ENCODE data around the gene TALDO1.

DNA sequence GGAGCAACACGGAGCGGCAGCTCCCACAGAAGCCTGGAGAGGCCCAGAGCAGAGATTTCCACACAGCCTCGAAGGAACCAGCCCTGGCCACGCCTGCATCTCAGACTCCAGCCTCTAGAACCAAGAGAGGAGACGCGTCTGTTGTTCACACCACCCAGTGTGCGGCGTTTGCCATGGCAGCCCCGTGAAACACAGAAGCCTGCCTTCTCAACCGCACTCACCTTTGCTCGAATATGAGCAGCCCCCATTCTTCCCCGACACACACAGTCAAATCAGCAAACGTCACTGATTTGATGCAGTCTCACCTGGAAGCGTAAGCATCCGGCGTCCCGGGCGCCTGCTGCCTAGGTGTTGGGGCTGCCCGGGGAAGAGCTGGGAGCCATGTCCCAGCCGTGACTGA is 14.2 kb upstream of the TALDO1 start:
- TF ChIP-seq, protein P1, sequence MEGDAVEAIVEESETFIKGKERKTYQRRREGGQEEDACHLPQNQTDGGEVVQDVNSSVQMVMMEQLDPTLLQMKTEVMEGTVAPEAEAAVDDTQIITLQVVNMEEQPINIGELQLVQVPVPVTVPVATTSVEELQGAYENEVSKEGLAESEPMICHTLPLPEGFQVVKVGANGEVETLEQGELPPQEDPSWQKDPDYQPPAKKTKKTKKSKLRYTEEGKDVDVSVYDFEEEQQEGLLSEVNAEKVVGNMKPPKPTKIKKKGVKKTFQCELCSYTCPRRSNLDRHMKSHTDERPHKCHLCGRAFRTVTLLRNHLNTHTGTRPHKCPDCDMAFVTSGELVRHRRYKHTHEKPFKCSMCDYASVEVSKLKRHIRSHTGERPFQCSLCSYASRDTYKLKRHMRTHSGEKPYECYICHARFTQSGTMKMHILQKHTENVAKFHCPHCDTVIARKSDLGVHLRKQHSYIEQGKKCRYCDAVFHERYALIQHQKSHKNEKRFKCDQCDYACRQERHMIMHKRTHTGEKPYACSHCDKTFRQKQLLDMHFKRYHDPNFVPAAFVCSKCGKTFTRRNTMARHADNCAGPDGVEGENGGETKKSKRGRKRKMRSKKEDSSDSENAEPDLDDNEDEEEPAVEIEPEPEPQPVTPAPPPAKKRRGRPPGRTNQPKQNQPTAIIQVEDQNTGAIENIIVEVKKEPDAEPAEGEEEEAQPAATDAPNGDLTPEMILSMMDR (IDR thresholded peaks at IDR 0.05; ENCODE audit: poor library complexity, severe bottlenecking), result no peak
- no peak for TF ChIP-seq POLR2AphosphoS5 (IDR thresholded peaks at IDR 0.05)
- no peak for TF ChIP-seq EP300 (conservative IDR thresholded peaks at IDR 0.05; ENCODE audit: poor library complexity, severe bottlenecking)
- TF ChIP-seq, protein P2, sequence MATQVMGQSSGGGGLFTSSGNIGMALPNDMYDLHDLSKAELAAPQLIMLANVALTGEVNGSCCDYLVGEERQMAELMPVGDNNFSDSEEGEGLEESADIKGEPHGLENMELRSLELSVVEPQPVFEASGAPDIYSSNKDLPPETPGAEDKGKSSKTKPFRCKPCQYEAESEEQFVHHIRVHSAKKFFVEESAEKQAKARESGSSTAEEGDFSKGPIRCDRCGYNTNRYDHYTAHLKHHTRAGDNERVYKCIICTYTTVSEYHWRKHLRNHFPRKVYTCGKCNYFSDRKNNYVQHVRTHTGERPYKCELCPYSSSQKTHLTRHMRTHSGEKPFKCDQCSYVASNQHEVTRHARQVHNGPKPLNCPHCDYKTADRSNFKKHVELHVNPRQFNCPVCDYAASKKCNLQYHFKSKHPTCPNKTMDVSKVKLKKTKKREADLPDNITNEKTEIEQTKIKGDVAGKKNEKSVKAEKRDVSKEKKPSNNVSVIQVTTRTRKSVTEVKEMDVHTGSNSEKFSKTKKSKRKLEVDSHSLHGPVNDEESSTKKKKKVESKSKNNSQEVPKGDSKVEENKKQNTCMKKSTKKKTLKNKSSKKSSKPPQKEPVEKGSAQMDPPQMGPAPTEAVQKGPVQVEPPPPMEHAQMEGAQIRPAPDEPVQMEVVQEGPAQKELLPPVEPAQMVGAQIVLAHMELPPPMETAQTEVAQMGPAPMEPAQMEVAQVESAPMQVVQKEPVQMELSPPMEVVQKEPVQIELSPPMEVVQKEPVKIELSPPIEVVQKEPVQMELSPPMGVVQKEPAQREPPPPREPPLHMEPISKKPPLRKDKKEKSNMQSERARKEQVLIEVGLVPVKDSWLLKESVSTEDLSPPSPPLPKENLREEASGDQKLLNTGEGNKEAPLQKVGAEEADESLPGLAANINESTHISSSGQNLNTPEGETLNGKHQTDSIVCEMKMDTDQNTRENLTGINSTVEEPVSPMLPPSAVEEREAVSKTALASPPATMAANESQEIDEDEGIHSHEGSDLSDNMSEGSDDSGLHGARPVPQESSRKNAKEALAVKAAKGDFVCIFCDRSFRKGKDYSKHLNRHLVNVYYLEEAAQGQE (IDR thresholded peaks at IDR 0.05; ENCODE audit: borderline replicate concordance), result no peak
- no peak for TF ChIP-seq MXI1 (conservative IDR thresholded peaks at IDR 0.05; ENCODE audit: poor library complexity, severe bottlenecking)
- no peak for TF ChIP-seq EZH2 (IDR thresholded peaks at IDR 0.05; ENCODE audit: borderline replicate concordance, insufficient read depth, low read length, poor library complexity, severe bottlenecking)

Measured in neural cell (in vitro differentiated cells).